H9 (cell line): ENCODE data around the gene SLC9A9. TPM values are rescaled to one million over a fixed set of nuclear protein-coding genes. Genes with fewer than 3 reads are reported as not detected.

Experiments
- DNase-seq: peaks from one replicate; pipeline ENCODE4 v3.0.0-alpha.2; 2017
- H2AFZ ChIP-seq: one replicate; pipeline ENCODE4 v1.6.1; 2013; ENCODE audit warnings: mild to moderate bottlenecking, low read length, control low read depth, moderate library complexity
- H2AK5ac ChIP-seq: 2 replicates; pipeline ENCODE4 v1.6.1; 2013; ENCODE audit warnings: low read length, control low read depth, mixed read lengths; ENCODE audit not compliant: insufficient read length
- H2BK120ac ChIP-seq: one replicate; pipeline ENCODE4 v1.6.1; 2013; ENCODE audit warnings: low read depth, mild to moderate bottlenecking, low read length, control low read depth, inconsistent platforms; ENCODE audit not compliant: poor library complexity, severe bottlenecking
- H2BK12ac ChIP-seq: 2 replicates; pipeline ENCODE4 v1.6.1; 2013; ENCODE audit warnings: low read length, control low read depth, mixed read lengths, low read depth; ENCODE audit not compliant: insufficient read length
- H2BK15ac ChIP-seq: 2 replicates; pipeline ENCODE4 v1.6.1; 2013; ENCODE audit warnings: low read depth, low read length, control low read depth
- H2BK20ac ChIP-seq: one replicate; pipeline ENCODE4 v1.6.1; 2013; ENCODE audit warnings: low read depth, mild to moderate bottlenecking, low read length, control low read depth, inconsistent platforms; ENCODE audit not compliant: poor library complexity, severe bottlenecking
- H2BK5ac ChIP-seq: 2 replicates; pipeline ENCODE4 v1.6.1; 2013; ENCODE audit warnings: low read length, control low read depth, mixed read lengths; ENCODE audit not compliant: insufficient read length
- H3K14ac ChIP-seq: 2 replicates; pipeline ENCODE4 v1.6.1; 2013; ENCODE audit warnings: low read length, control low read depth; ENCODE audit not compliant: insufficient read depth
- H3K18ac ChIP-seq: 2 replicates; pipeline ENCODE4 v1.6.1; 2013; ENCODE audit warnings: low read depth, mild to moderate bottlenecking, mixed read lengths, low read length, control low read depth; ENCODE audit not compliant: insufficient read length
- H3K23ac ChIP-seq: 2 replicates; pipeline ENCODE4 v1.6.1; 2013; ENCODE audit warnings: low read length, control low read depth, mixed read lengths, low read depth; ENCODE audit not compliant: insufficient read length
- H3K23me2 ChIP-seq: 2 replicates; pipeline ENCODE4 v1.6.1; 2013; ENCODE audit warnings: low read depth, mild to moderate bottlenecking, mixed read lengths, low read length, control low read depth; ENCODE audit not compliant: insufficient read length, poor library complexity, severe bottlenecking
- H3K27ac ChIP-seq: 2 replicates; pipeline ENCODE4 v1.5.1; 2013; ENCODE audit warnings: low read length, control low read depth, mixed read lengths, low read depth; ENCODE audit not compliant: insufficient read length
- H3K27me3 ChIP-seq: 2 replicates; pipeline ENCODE4 v1.6.1; 2013; ENCODE audit warnings: low read length, control low read depth, inconsistent platforms; ENCODE audit not compliant: insufficient read depth
- H3K4ac ChIP-seq: 2 replicates; pipeline ENCODE4 v1.6.1; 2013; ENCODE audit warnings: low read depth, mild to moderate bottlenecking, control low read depth, inconsistent platforms, low read length, moderate library complexity
- H3K4me1 ChIP-seq: 2 replicates; pipeline ENCODE4 v1.6.1; 2013; ENCODE audit warnings: low read length, control low read depth, inconsistent platforms; ENCODE audit not compliant: insufficient read depth
- H3K4me2 ChIP-seq: 2 replicates; pipeline ENCODE4 v1.6.1; 2013; ENCODE audit warnings: low read length, control low read depth, mixed read lengths; ENCODE audit not compliant: insufficient read length, insufficient read depth
- H3K56ac ChIP-seq: 2 replicates; pipeline ENCODE4 v1.6.1; 2013; ENCODE audit warnings: low read depth, mild to moderate bottlenecking, mixed read lengths, low read length, control low read depth; ENCODE audit not compliant: insufficient read length
- H3K79me1 ChIP-seq: 2 replicates; pipeline ENCODE4 v1.6.1; 2013; ENCODE audit warnings: low read depth, mild to moderate bottlenecking, moderate library complexity, low read length, control low read depth, inconsistent platforms; ENCODE audit not compliant: insufficient read depth, poor library complexity, severe bottlenecking
- H3K79me2 ChIP-seq: 2 replicates; pipeline ENCODE4 v1.6.1; 2013; ENCODE audit warnings: low read length, control low read depth, inconsistent platforms; ENCODE audit not compliant: insufficient read depth
- H3K9ac ChIP-seq: 2 replicates; pipeline ENCODE4 v1.6.1; 2013; ENCODE audit warnings: low read length, control low read depth, mixed read lengths; ENCODE audit not compliant: insufficient read length; ENCODE audit errors: extremely low read depth
- H3K9me3 ChIP-seq: one replicate; pipeline ENCODE4 v1.6.1; 2013; ENCODE audit warnings: low read depth, low read length, inconsistent platforms; ENCODE audit not compliant: control insufficient read depth
- H3T11ph ChIP-seq: one replicate; pipeline ENCODE4 v1.6.1; 2013; ENCODE audit warnings: mild to moderate bottlenecking, low read length, control low read depth, inconsistent platforms
- H4K20me1 ChIP-seq: one replicate; pipeline ENCODE4 v1.6.1; 2013; ENCODE audit not compliant: control insufficient read depth, insufficient read length, insufficient read depth
- H4K5ac ChIP-seq: 2 replicates; pipeline ENCODE4 v1.6.1; 2013; ENCODE audit warnings: low read depth, mild to moderate bottlenecking, mixed read lengths, low read length, control low read depth; ENCODE audit not compliant: insufficient read length
- H4K8ac ChIP-seq: replicated peaks from 2 replicates; pipeline ENCODE4 v1.6.1; 2013; ENCODE audit warnings: low read length, control low read depth, mixed read lengths, low read depth; ENCODE audit not compliant: insufficient read length
- H4K91ac ChIP-seq: 2 replicates; pipeline ENCODE4 v1.6.1; 2013; ENCODE audit warnings: low read depth, mild to moderate bottlenecking, moderate library complexity, mixed read lengths, low read length, control low read depth; ENCODE audit not compliant: insufficient read length
- H3K27ac Mint-ChIP-seq, 3 experiments: 2 replicates in 2 of 3; 3 replicates in 1 of 3; pipeline ENCODE4 v1.8.0; 2020 to 2021; ENCODE audit warnings: mixed read lengths in 3 of 3, mild to moderate bottlenecking in 1 of 3, moderate library complexity in 1 of 3
- H3K27me3 Mint-ChIP-seq: 2 replicates; pipeline ENCODE4 v1.8.0; 2021; ENCODE audit warnings: low read depth, mild to moderate bottlenecking, moderate library complexity, mixed read lengths
- H3K36me3 Mint-ChIP-seq, 3 experiments: 2 replicates in 2 of 3; 3 replicates in 1 of 3; pipeline ENCODE4 v1.8.0; 2020 to 2021; ENCODE audit warnings: low read depth in 3 of 3, mixed read lengths in 3 of 3; ENCODE audit not compliant: insufficient read depth in 1 of 3
- H3K4me1 Mint-ChIP-seq, 2 experiments: 2 replicates each; pipeline ENCODE4 v1.8.0; 2020; ENCODE audit warnings: mixed read lengths in 2 of 2
- H3K4me3 Mint-ChIP-seq, 2 experiments: 2 replicates in 1 of 2; 3 replicates in 1 of 2; pipeline ENCODE4 v1.8.0; 2020 to 2021; ENCODE audit warnings: mild to moderate bottlenecking in 2 of 2, mixed read lengths in 2 of 2, moderate library complexity in 1 of 2
- H3K9me3 Mint-ChIP-seq, 2 experiments: 2 replicates in 1 of 2; 3 replicates in 1 of 2; pipeline ENCODE4 v1.8.0; 2020; ENCODE audit warnings: mild to moderate bottlenecking in 2 of 2, mixed read lengths in 2 of 2, moderate library complexity in 1 of 2
- WGBS: extraction: QIAGEN DNeasy Blood & Tissue Kit; methylation state at CpG from one replicate; pipeline ENCODE4 v1.1.7; 2013; ENCODE audit warnings: missing lambda C conversion rate, low lambda C conversion rate, mixed read lengths; ENCODE audit not compliant: insufficient read length; ENCODE audit errors: extremely low coverage; 5-methylcytosine and 5-hydroxymethylcytosine counted together
- total RNA-seq: library from RNA; stranded (reverse); gene quantifications from 2 replicates; pipeline ENCODE4 v1.2.1, GENCODE V29; 2021
- TF ChIP-seq, protein P1 (sequence below): fragments of 200-600 bp; sonication (generic); conservative IDR thresholded peaks from 3 replicates; pipeline ENCODE4 v1.8.0; 2021; ENCODE audit warnings: antibody characterized with exemption, mild to moderate bottlenecking

SLC9A9 gene
- total RNA-seq, 1 experiment from 2014 or later, result 0.35 TPM

DNA sequence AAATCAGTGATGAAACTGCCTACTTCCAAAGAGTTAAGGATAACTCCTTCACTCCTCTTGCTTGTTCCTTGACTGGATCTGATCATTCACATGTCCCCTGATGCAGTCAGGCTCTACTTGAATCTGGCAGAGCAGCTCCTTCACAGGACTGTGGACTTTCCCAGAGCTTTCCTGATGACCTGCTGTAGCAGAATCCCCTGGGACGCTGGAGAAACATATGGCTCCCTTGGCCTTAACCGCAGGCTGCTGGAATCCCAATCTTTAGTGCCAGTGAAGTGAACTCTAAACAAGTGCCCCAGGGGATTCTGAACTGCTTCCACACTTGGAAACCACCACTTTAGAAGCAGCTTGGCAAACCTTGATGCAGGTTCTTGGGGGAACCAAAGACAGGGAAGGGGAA is 510.9 kb downstream of the SLC9A9 start:
- no peak overlapping the region for H2BK5ac ChIP-seq
- no peaks in the 10 kb centered on the region for H3K27me3 Mint-ChIP-seq
- peak overlapping the region; percentile 23 for H2AFZ ChIP-seq
- no peaks in the 10 kb centered on the region for H3K79me1 ChIP-seq
- no peaks in the 10 kb centered on the region for H3K27me3 ChIP-seq
- H3K4ac ChIP-seq, result no peak overlapping the region
- no peak overlapping the region for H2BK12ac ChIP-seq
- WGBS, result no CpG with 5 or more reads among the region's 2 CpGs
- H4K91ac ChIP-seq, result no peak overlapping the region
- no peak overlapping the region for H3K4me3 Mint-ChIP-seq
- H3K79me2 ChIP-seq, result no peaks in the 10 kb centered on the region
- no peak overlapping the region for H4K5ac ChIP-seq
- H3K4me1 Mint-ChIP-seq, result peaks cover 0 to 5% of the 10 kb centered on the region in 2 experiments; a peak in 2 of 4 replicates
- H3K36me3 Mint-ChIP-seq, result no peaks in the 10 kb centered on the region
- H3K9me3 Mint-ChIP-seq, result peaks cover 0 to 2% of the 10 kb centered on the region in 2 experiments; a peak in 1 of 5 replicates
- no peak for DNase-seq
- no peak overlapping the region for H3K27ac ChIP-seq
- H2AK5ac ChIP-seq, result no peak overlapping the region
- no peak overlapping the region for H3K9ac ChIP-seq
- no peak overlapping the region for H3K23ac ChIP-seq
- no peak overlapping the region for H2BK15ac ChIP-seq
- H2BK120ac ChIP-seq, result no peak overlapping the region
- no peaks in the 10 kb centered on the region for H3K9me3 ChIP-seq
- no peak overlapping the region for H3K56ac ChIP-seq
- no peak overlapping the region for H3K4me2 ChIP-seq
- H3T11ph ChIP-seq, result no peak overlapping the region
- no peak overlapping the region for H4K8ac ChIP-seq
- H3K27ac Mint-ChIP-seq, result peak overlapping the region in 1 of 3 experiments; percentile 38; a peak in 1 of 7 replicates
- no peaks in the 10 kb centered on the region for H4K20me1 ChIP-seq
- H3K4me1 ChIP-seq, result no peaks in the 10 kb centered on the region
- H2BK20ac ChIP-seq, result no peak overlapping the region
- no peaks in the 10 kb centered on the region for H3K23me2 ChIP-seq
- TF ChIP-seq, protein P1, sequence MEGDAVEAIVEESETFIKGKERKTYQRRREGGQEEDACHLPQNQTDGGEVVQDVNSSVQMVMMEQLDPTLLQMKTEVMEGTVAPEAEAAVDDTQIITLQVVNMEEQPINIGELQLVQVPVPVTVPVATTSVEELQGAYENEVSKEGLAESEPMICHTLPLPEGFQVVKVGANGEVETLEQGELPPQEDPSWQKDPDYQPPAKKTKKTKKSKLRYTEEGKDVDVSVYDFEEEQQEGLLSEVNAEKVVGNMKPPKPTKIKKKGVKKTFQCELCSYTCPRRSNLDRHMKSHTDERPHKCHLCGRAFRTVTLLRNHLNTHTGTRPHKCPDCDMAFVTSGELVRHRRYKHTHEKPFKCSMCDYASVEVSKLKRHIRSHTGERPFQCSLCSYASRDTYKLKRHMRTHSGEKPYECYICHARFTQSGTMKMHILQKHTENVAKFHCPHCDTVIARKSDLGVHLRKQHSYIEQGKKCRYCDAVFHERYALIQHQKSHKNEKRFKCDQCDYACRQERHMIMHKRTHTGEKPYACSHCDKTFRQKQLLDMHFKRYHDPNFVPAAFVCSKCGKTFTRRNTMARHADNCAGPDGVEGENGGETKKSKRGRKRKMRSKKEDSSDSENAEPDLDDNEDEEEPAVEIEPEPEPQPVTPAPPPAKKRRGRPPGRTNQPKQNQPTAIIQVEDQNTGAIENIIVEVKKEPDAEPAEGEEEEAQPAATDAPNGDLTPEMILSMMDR, result no peak
- H3K14ac ChIP-seq, result no peak overlapping the region
- no peak overlapping the region for H3K18ac ChIP-seq
